ENCODE results near the gene CDK16. TPM values are rescaled to one million over a fixed set of nuclear protein-coding genes. Genes with fewer than 3 reads are reported as not detected.
A peak's percentile ranks its signal among the peaks of the same experiment; 100 is the strongest.

Gene CDK16
- total RNA-seq: 100 to 1,000 TPM in 2 of 3 donors, 10 to 100 TPM in 1; 81.9 to 111 (median 109) TPM
- long read RNA-seq, donor 1, transcript CDK16-202 (16 exons, 3,144 nt): major isoform, 46 of 92 reads
- long read RNA-seq, donor 1, partial matches to known transcripts: 12 of 92 reads
- long read RNA-seq, donor 1, other reads (novel, unspliced or antisense): 30 of 92 reads
- long read RNA-seq, donor 2, transcript CDK16-202 (16 exons, 3,144 nt): major isoform, 26 of 42 reads
- long read RNA-seq, donor 2, partial matches to known transcripts: 3 of 42 reads
- long read RNA-seq, donor 2, other reads (novel, unspliced or antisense): 11 of 42 reads

DNA sequence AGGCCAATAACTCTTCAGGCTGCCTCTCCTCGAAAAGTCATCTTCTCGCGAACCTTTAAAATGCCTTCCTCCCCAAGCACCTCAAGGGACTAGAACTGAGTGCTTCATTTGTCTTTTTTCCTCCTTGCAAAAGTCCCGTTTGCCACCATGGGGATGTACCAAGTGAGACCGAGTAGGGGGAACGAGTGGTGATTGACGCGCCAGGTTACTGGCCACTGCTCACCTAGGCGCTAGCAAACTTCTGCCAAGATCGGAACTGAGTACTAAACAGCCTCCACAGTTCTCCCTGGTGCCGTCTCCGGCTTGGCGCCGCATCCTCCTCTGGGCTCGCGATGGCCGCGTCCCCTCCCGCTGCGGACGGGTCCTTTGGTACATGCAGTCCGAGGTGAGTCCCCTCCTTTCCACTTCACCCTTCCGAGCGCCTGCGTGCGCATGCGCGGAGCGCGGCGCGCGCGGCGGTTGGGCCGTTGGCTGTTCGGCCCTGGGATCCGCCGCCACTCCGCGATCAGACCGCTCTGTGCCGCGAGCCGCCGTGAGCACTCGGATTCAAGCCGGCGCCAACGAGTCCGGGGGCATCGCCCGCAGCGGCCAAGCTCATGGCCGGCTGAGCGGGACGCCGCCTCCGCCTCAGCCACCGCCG lies at the start of gene CDK16:
TSS of gene CDK16 (plus strand) at position 402 of the 640 bp plus-strand sequence. CDS start 4,877 bp downstream, outside the sequence.
- intact Hi-C loops (cut with DNase I, micrococcal nuclease): no loop called here
- TF ChIP-seq, protein P1, sequence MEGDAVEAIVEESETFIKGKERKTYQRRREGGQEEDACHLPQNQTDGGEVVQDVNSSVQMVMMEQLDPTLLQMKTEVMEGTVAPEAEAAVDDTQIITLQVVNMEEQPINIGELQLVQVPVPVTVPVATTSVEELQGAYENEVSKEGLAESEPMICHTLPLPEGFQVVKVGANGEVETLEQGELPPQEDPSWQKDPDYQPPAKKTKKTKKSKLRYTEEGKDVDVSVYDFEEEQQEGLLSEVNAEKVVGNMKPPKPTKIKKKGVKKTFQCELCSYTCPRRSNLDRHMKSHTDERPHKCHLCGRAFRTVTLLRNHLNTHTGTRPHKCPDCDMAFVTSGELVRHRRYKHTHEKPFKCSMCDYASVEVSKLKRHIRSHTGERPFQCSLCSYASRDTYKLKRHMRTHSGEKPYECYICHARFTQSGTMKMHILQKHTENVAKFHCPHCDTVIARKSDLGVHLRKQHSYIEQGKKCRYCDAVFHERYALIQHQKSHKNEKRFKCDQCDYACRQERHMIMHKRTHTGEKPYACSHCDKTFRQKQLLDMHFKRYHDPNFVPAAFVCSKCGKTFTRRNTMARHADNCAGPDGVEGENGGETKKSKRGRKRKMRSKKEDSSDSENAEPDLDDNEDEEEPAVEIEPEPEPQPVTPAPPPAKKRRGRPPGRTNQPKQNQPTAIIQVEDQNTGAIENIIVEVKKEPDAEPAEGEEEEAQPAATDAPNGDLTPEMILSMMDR (IDR thresholded peaks at IDR 0.05): no peak
- H3K9me3 ChIP-seq: no peaks in the 10 kb centered on the region
- DNase-seq: peak; percentile 68 to 90 (median 81)
- peak; percentile 76 for ATAC-seq
- peaks cover 2% of the 10 kb centered on the region for H3K36me3 ChIP-seq (ENCODE audit: low read depth)
- H3K4me1 ChIP-seq (ENCODE audit: low read depth): peaks cover 4% of the 10 kb centered on the region
- H3K4me3 ChIP-seq: peak within 1 kb of the TSS; percentile 83

DNA sequence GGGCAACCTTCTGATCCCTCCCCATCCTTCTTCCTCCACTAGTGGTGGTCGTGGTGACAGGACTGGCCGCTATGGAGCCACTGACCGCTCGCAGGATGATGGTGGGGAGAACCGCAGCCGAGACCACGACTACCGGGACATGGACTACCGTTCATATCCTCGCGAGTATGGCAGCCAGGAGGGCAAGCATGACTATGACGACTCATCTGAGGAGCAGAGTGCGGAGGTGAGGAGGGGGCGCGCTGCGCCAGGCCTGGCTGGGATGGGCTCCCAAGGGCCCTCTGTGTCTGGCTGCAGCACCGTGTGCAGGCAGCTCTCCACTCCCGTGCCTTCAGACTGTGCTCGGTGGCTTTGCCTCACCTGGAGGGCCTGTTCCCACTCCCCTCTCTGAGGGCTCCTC lies 49.2 kb upstream of the CDK16 start:
- Histone ChIP-seq H3K4me3 (no peak overlapping the region), H3K36me3 (ENCODE audit: low read depth) (no peaks in the 10 kb centered on the region), H3K9me3 (no peaks in the 10 kb centered on the region), H3K4me1 (ENCODE audit: low read depth) (no peaks in the 10 kb centered on the region)
- ATAC-seq (no peak), DNase-seq (peak in 1 of 3 donors; percentile 37)
- intact Hi-C loops (cut with DNase I, micrococcal nuclease): no loop called here
- TF ChIP-seq, protein P1 (IDR thresholded peaks at IDR 0.05): no peak

DNA sequence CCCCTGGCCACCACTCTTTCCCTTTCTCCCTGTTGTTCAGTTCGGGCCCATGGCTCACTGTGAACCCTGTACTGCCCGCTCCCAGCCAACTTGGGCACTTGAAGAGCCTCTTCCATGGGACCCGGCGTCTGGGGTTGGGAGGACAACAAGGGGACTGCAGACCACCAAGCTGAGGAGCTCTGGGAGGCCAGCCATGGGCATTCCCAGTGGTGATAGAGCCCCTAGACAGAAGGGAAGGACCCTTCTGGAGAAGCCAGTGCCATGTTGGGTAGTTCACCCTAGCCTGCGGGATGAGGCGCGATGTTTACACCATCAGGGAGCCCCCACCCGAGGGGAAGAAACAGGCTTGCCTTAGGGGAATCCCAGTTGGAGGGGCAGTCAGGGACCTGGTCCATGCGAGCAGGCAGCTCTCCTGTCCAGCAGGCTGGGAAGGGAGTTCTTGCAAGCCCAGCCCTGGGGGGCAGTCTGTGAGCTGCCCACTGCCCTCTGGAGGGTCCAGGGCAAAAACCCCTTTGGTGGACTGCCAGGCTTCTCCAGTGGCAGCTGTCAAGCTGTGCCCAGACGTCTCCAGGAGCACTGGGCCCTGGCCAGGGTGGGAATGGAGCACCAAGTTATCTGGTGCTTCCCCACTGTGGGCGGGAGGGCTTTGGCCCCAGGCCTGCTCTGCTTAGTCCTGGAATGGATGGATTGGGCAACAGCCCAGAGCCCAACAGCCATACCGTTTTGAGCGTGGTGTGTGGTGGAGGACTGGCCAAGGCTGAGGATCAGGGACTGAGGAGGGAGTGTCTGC lies 48.6 kb upstream of the CDK16 start:
- Histone ChIP-seq H3K4me1 (ENCODE audit: low read depth) (no peaks in the 10 kb centered on the region), H3K9me3 (no peaks in the 10 kb centered on the region), H3K4me3 (no peak overlapping the region), H3K36me3 (ENCODE audit: low read depth) (no peaks in the 10 kb centered on the region)
- TF ChIP-seq, protein P1 (IDR thresholded peaks at IDR 0.05): no peak
- DNase-seq (peak in 1 of 3 donors; percentile 38), ATAC-seq (peak; percentile 25)
- intact Hi-C loops (cut with DNase I, micrococcal nuclease): no loop called here

DNA sequence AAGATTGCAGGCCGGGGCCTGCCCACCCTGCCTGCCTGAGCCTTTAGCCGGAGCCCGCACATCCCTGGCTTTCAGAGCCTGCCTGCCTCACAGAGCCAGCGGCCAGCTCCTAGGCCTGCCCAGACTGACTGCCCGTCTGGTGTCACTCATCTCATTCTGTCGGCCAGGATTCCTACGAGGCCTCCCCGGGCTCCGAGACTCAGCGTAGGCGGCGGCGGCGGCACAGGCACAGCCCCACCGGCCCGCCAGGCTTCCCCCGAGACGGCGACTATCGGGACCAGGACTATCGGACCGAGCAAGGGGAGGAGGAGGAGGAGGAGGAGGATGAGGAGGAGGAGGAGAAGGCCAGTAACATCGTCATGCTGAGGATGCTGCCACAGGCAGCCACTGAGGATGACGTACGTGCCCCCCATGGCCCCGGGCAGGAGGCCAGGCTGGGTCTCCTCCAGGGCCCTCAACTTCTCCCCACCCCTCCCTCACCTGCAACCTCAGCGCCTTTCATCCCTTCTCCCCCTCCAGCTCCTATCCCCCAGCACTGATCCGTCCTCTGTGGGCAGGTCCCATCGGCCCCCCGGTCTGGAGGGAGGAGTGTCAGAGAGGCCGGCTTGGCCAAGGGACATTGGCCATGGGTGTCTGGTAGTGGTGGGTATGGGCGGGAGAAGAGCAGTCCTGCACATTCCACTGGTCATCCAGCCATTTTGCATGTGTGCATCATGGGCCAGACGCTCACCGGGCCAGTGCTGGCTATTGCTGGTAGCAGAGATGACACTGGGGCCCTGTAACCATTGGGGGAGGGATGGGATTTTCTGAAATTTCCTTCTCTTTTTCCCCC lies 47.4 kb upstream of the CDK16 start:
- Histone ChIP-seq H3K9me3 (no peaks in the 10 kb centered on the region), H3K36me3 (ENCODE audit: low read depth) (no peaks in the 10 kb centered on the region), H3K4me3 (no peak overlapping the region), H3K4me1 (ENCODE audit: low read depth) (no peaks in the 10 kb centered on the region)
- intact Hi-C loops (cut with DNase I, micrococcal nuclease): no loop called here
- TF ChIP-seq, protein P1 (IDR thresholded peaks at IDR 0.05): no peak
- ATAC-seq (no peak), DNase-seq (peak in 1 of 3 donors; percentile 36)

DNA sequence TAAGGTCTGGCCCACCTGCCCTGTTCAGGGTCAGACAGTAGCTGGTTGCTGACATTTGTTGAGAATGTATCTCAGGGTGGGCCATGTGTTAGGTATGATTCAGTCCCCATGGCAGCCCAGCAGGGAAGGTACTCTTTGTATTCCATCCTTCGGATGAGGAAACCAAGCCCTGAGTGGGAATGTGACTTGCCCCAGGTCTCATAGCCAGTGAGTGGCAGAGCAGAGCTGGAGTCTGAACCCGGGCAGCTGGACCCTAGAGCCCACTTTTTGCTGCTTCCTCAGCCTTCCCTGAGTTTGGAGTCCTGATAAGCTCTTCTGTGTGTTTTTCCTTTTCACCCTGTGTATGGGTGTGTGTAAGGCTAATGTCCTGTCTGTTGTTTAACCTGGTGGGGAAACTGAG lies 46.5 kb upstream of the CDK16 start:
- DNase-seq: no peak
- H3K4me3 ChIP-seq: no peak overlapping the region
- H3K36me3 ChIP-seq (ENCODE audit: low read depth): no peaks in the 10 kb centered on the region
- TF ChIP-seq, protein P1 (IDR thresholded peaks at IDR 0.05): no peak
- H3K4me1 ChIP-seq (ENCODE audit: low read depth): no peaks in the 10 kb centered on the region
- intact Hi-C loops (cut with DNase I, micrococcal nuclease): no loop called here
- no peak for ATAC-seq
- no peaks in the 10 kb centered on the region for H3K9me3 ChIP-seq
